ENCODE results near the gene PTPRK.
A peak's percentile ranks its signal among the peaks of the same experiment; 100 is the strongest.
"Not testable (repeated sequence)": the region's sequence is repeated elsewhere in the genome, so short reads cannot be mapped to it uniquely, and the experiment has no call there.

PTPRK gene

GRCh38 chr6:128491100-128491581 lies 29.3 kb downstream of the PTPRK start:
- DNase-seq (ENCODE audit: low spot score), result no peak

GRCh38 chr6:128487746-128488145 lies 32.7 kb downstream of the PTPRK start:
- no peak for DNase-seq (ENCODE audit: low spot score)

- DNase-seq (ENCODE audit: low spot score), result no peak
Measured at GRCh38 chr6:128487055-128487454, 33.3 kb downstream of the PTPRK start.

DNA sequence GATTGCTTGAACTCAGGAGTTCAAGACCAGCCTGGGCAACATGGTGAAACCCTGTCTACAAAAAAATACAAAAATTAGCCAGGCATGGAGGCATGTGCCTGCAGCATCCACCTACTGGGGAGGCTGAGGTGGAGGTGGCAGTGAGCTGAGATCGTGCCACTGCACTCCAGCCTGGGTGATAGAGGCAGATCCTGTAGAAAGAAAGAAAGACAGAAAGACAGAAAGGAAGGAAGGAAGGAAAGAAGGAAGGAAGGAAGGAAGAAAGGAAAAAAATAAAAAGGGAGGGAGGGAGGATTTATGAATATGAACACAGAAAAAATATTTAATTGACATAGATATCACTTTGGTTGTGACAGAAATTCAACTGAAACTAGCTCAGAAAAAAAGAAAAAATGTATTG lies 33.8 kb downstream of the PTPRK start:
- DNase-seq (ENCODE audit: low spot score), result not testable (repeated sequence)

- no peak for DNase-seq (ENCODE audit: low spot score)
Measured at GRCh38 chr6:128483472-128484135, 36.8 kb downstream of the PTPRK start.

GRCh38 chr6:128482642-128483041 lies 37.8 kb downstream of the PTPRK start:
- peak; percentile 88 for DNase-seq (ENCODE audit: low spot score)

- no peak for DNase-seq (ENCODE audit: low spot score)
Measured at GRCh38 chr6:128479991-128480390, 40.4 kb downstream of the PTPRK start.

GRCh38 chr6:128479048-128479666 lies 41.2 kb downstream of the PTPRK start:
- no peak for DNase-seq (ENCODE audit: low spot score)

DNA sequence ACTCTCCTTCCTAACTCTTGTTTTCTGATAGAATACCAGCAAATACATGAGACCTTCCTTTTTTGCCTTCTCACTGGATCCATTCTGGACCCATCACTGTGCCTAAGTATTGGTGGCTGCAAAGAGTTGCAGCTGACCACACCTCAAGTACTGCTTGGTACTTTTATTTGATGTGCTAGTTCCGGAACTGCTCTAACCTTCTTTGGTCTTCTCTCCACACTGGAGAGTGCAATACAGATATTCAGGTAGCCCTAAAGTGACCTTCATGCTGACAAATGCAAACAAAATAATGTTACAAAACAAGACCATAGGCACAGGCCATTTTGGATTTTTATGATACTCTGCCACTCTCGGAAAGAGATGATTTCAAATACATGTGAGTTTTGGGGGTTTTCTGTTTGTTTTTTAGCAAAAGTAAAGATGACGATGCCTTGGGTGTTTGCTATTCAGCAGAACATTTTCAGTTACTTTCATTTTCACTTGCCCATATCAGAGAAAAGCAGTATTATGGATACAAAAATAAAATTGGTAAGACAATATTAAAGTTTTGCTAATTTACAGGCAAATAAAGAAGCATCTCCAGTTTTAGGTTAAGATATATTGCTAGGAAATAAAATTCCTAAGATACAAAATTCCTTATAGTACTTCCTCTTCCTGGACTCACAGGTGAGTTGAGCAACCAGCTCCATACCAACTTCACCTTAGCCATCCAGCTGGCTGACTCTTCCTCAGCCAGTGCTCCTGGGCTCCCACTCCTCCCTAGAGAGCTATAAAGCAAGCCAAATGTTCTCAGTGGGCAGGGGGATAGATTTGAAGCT lies 42.0 kb downstream of the PTPRK start:
- DNase-seq (ENCODE audit: low spot score), result no peak

DNA sequence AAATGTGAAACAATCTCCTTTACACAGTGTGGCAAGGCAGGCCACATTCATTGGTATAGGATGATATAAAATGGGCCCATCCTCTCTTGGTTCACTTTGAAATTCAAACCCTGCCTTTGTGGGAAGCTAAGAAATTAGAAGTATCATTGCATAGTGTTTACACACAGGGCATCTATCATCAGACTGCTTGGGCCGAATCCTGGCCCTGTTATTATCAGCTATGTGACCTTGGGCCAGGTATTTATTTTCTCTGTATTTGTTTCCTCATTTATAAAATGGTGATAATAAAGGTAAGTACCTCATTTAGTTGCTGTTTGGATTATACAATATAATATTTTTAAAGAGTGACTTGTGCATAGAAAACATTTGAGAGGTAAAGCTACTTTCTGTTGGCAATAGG lies 45.5 kb downstream of the PTPRK start:
- no peak for DNase-seq (ENCODE audit: low spot score)

DNA sequence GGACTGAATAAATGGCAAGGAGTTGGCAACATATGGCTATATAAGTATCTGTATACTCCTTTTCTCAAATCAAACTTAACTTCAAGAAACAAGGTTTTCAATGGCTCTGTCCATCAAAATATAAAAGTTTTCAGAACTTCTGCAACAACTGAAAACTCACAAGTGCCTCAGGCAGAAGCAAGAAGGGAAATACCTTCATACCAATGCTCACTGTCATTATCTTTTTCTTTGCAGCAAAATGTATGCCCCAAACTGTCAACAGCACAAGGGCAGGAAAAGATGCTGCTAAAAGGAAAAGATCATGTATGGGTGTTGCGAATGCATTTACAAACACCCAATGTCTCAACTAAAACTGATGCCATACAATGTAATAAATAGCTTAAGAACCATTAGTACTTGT lies 45.9 kb downstream of the PTPRK start:
- DNase-seq (ENCODE audit: low spot score), result no peak

DNA sequence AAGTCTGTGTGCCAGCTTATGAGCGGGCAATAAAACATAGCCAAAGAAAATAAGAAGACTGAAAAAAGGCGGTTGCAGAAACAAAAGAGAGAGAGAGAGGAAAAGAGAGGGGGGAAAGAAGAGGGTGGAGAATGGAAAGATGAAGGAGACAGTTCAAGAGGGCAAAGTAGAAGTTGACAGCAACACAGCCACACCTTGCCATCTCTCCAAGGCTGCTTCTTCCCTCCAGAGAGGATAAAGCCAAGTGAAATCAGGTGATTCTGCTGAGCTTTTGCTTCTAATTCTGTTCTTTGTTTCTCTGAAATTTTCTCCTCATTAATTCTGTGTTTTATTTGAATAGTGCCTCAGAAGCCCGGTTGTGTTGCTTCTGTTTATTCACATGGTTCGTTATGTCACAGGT lies 48.5 kb downstream of the PTPRK start:
- DNase-seq (ENCODE audit: low spot score), result no peak

DNA sequence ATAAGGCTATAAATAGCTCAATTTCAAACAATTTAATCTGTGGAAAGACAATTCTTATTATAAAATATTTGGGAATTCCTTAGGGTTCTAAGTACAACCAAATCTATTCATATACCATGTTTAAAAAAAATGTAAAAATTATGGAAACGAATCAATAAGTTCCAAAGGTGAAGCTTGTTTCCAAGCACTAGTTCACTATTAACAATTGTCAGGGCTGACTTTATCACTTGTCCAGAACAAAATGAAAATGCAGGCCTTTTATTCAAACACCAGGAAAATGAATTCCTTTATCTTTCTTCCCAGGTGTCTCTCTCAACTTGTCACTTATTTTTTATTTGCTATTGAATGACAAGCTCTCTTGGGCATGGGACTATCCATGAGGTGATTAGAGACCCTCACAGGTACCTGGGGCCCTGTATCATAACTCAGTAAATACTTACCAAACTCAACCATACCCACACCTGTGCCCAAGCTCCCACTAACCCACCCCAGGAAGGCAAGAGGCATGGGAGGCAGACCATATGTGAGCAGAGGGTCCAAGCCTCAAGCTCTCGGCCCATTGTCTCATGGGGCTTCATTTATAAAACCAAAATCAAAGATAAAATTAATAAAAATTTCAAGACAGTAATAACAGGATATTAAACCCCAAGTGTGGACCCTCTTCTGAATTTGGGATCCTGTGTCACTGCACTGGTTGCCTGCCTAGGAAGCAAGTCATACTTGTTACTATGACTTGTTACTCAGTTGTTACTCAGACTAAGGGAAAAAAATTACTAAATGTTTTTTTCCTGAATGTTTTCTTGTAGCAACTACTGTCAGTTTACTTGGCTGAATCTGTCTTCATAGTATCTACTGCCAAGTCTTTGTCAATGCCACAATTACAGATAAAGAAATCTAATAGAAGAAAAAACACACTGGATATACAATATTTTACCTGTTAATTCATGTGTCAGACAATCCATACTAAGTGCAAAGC lies 54.7 kb downstream of the PTPRK start:
- DNase-seq (ENCODE audit: low spot score), result no peak

- no peak for DNase-seq (ENCODE audit: low spot score)
Measured at GRCh38 chr6:128464790-128465189, 55.6 kb downstream of the PTPRK start.

DNA sequence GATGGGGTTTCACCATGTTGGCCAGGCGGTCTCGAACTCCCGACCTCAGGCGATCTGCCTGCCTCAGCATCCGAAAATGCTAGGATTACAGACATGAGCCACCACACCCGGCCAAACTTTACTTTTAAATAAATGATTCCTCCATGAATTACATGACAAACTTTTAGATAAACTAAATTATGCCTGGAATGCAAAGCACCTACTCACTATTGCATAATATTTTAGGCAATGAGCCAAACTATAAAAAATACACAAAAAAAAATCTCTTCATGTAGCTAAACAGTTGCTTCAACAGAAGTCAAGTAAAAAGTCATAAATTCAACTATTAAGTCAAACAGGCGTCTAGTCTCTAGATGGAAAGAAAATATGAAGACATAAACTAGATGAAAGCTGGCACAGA lies 56.5 kb downstream of the PTPRK start:
- no peak for DNase-seq (ENCODE audit: low spot score)

DNA sequence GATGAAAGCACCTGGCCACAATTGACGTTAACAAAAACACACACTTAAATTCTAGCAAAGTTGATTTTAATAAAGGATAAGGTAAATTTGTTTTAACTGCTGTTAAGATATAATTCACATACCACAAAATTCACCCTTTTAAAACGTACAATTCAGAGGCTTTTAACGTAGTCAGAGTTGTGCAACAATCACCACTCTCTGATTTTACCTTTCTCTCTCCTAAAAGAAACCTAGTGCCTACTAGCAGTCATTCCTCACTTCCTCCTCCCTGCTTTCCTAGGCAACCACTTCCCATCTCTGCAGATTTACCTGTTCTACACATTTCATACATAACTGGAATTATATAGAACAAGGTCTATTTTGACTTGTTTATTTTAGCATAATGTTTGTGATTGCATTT lies 58.9 kb downstream of the PTPRK start:
- DNase-seq (ENCODE audit: low spot score), result no peak

DNA sequence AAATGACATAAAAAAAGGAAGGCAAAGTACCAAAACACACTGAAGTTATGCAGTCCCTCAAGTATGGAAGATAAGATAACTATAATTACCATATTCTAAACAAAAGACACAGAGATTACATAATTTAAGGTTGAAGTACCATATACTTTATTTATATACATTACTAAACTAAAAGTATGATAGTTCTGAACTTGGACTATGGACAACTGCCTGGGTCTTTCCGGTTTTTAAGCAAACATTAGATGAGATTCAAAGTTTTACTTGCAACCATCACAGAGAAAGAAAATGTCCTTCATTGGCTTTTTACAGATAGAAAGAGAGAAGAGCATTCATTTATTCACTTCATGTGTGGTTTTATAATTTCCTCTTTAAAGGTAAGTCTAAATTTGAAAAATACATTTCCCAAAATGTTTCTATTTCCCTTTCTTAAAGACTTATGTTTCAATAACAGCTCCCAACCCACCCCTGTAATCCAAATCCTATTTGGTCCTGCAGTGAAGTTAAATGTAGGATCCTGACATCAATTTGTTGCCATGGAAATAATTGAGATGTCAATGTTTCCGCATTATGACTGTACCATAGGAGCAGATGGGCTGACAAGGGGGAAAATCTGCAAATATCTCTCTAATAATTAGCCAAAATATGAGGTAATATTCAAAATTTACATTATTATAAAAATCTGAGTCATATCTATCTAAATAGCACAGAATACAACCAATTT lies 63.7 kb downstream of the PTPRK start:
- DNase-seq (ENCODE audit: low spot score), result no peak

GRCh38 chr6:128455959-128456358 lies 64.4 kb downstream of the PTPRK start:
- no peak for DNase-seq (ENCODE audit: low spot score)

GRCh38 chr6:128452713-128453112 lies 67.7 kb downstream of the PTPRK start:
- DNase-seq (ENCODE audit: low spot score), result no peak

GRCh38 chr6:128446497-128446896 lies 73.9 kb downstream of the PTPRK start:
- DNase-seq (ENCODE audit: low spot score), result no peak

GRCh38 chr6:128443553-128443952 lies 76.8 kb downstream of the PTPRK start:
- no peak for DNase-seq (ENCODE audit: low spot score)

Measured in globus pallidus (tissue), 1 donor.